ENCODE results near the gene LPA. TPM values are rescaled to one million over a fixed set of nuclear protein-coding genes. Genes with fewer than 3 reads are reported as not detected.
A peak's percentile ranks its signal among the peaks of the same experiment; 100 is the strongest.

Gene LPA
- total and polyA plus RNA-seq, 2 of the 13 experiments (the other 11 are each of a cell fraction or from before 2014, with no cell fraction given) = not detected

DNA sequence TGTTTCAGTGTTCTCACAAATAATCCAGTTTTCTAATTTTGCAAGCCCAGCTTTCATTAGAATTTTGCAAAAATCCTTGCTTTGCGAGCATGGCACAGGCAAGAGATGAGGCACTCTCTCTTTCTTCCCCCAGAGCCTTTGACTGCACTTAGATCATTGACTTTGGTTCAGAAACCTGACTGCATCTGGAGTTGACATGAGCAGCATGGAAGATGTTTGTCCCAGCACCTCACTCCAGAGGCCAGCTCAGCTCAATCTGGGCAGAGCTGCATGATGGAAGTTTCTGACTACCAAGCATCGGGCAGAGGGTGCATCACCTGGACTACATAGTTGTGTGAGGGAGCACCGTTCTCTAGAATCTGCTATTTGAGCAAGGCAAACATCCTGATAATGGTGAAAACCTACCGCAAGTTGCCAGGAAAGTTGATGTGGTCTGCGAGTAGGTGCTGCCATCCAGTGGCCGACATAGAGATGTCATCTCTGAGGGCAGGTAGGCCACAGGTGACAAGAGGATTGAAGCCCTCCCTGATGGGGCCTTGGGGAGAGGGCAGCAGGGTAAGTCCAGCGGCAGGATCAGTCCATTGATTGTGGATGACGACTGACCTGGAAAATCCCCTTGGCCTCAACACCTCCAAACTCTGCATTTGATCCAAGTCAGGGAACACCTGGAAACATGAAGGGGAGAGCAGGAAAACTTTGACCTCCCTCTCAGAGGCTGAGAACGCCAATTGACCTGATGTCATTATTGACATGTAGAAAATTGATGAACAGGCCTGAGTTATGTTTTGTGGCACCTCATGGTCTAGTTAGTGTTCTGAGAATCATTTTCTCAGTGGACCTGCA lies 3.8 kb upstream of the LPA start (continued):
- TF ChIP-seq, protein P1, sequence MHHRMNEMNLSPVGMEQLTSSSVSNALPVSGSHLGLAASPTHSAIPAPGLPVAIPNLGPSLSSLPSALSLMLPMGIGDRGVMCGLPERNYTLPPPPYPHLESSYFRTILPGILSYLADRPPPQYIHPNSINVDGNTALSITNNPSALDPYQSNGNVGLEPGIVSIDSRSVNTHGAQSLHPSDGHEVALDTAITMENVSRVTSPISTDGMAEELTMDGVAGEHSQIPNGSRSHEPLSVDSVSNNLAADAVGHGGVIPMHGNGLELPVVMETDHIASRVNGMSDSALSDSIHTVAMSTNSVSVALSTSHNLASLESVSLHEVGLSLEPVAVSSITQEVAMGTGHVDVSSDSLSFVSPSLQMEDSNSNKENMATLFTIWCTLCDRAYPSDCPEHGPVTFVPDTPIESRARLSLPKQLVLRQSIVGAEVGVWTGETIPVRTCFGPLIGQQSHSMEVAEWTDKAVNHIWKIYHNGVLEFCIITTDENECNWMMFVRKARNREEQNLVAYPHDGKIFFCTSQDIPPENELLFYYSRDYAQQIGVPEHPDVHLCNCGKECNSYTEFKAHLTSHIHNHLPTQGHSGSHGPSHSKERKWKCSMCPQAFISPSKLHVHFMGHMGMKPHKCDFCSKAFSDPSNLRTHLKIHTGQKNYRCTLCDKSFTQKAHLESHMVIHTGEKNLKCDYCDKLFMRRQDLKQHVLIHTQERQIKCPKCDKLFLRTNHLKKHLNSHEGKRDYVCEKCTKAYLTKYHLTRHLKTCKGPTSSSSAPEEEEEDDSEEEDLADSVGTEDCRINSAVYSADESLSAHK (CRISPR knock-in tag; IDR thresholded peaks at IDR 0.05; ENCODE audit: borderline replicate concordance) = no peak
- TF ChIP-seq NFE2L1 (CRISPR knock-in tag; IDR thresholded peaks at IDR 0.05; ENCODE audit: borderline replicate concordance) (no peak), KDM4B (CRISPR knock-in tag; IDR thresholded peaks at IDR 0.05) (no peak), ZC3H13 (CRISPR knock-in tag; IDR thresholded peaks at IDR 0.05) (no peak), TEAD3 (CRISPR knock-in tag; optimal IDR thresholded peaks at IDR 0.05; ENCODE audit: borderline replicate concordance) (peak; percentile 32), GPN1 (CRISPR knock-in tag; IDR thresholded peaks at IDR 0.05; ENCODE audit: borderline replicate concordance) (no peak), ZNF225 (CRISPR knock-in tag; IDR thresholded peaks at IDR 0.05) (no peak), ZNF713 (CRISPR knock-in tag; IDR thresholded peaks at IDR 0.05) (no peak), TRIM24 (CRISPR knock-in tag; IDR thresholded peaks at IDR 0.05) (no peak), ZNF343 (CRISPR knock-in tag; IDR thresholded peaks at IDR 0.05) (no peak), ZNF570 (CRISPR knock-in tag; IDR thresholded peaks at IDR 0.05; ENCODE audit: borderline replicate concordance) (no peak), ZFYVE20 (CRISPR knock-in tag; IDR thresholded peaks at IDR 0.05; ENCODE audit: borderline replicate concordance, low read depth) (no peak), ZNF781 (CRISPR knock-in tag; IDR thresholded peaks at IDR 0.05; ENCODE audit: borderline replicate concordance, not compliant biosample characterization) (no peak), SKI (IDR thresholded peaks at IDR 0.05; ENCODE audit: partially characterized antibody) (no peak), CAMTA2 (CRISPR knock-in tag; IDR thresholded peaks at IDR 0.05; ENCODE audit: borderline replicate concordance) (no peak), PCBP1 (IDR thresholded peaks at IDR 0.05; ENCODE audit: borderline replicate concordance, low read depth, low read length) (no peak)
- TF ChIP-seq, protein P2, sequence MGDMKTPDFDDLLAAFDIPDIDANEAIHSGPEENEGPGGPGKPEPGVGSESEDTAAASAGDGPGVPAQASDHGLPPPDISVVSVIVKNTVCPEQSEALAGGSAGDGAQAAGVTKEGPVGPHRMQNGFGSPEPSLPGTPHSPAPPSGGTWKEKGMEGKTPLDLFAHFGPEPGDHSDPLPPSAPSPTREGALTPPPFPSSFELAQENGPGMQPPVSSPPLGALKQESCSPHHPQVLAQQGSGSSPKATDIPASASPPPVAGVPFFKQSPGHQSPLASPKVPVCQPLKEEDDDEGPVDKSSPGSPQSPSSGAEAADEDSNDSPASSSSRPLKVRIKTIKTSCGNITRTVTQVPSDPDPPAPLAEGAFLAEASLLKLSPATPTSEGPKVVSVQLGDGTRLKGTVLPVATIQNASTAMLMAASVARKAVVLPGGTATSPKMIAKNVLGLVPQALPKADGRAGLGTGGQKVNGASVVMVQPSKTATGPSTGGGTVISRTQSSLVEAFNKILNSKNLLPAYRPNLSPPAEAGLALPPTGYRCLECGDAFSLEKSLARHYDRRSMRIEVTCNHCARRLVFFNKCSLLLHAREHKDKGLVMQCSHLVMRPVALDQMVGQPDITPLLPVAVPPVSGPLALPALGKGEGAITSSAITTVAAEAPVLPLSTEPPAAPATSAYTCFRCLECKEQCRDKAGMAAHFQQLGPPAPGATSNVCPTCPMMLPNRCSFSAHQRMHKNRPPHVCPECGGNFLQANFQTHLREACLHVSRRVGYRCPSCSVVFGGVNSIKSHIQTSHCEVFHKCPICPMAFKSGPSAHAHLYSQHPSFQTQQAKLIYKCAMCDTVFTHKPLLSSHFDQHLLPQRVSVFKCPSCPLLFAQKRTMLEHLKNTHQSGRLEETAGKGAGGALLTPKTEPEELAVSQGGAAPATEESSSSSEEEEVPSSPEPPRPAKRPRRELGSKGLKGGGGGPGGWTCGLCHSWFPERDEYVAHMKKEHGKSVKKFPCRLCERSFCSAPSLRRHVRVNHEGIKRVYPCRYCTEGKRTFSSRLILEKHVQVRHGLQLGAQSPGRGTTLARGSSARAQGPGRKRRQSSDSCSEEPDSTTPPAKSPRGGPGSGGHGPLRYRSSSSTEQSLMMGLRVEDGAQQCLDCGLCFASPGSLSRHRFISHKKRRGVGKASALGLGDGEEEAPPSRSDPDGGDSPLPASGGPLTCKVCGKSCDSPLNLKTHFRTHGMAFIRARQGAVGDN (CRISPR knock-in tag; IDR thresholded peaks at IDR 0.05) = no peak
- TF ChIP-seq, protein P3, sequence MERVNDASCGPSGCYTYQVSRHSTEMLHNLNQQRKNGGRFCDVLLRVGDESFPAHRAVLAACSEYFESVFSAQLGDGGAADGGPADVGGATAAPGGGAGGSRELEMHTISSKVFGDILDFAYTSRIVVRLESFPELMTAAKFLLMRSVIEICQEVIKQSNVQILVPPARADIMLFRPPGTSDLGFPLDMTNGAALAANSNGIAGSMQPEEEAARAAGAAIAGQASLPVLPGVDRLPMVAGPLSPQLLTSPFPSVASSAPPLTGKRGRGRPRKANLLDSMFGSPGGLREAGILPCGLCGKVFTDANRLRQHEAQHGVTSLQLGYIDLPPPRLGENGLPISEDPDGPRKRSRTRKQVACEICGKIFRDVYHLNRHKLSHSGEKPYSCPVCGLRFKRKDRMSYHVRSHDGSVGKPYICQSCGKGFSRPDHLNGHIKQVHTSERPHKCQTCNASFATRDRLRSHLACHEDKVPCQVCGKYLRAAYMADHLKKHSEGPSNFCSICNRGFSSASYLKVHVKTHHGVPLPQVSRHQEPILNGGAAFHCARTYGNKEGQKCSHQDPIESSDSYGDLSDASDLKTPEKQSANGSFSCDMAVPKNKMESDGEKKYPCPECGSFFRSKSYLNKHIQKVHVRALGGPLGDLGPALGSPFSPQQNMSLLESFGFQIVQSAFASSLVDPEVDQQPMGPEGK (CRISPR knock-in tag; IDR thresholded peaks at IDR 0.05) = no peak
- TF ChIP-seq, protein P4, sequence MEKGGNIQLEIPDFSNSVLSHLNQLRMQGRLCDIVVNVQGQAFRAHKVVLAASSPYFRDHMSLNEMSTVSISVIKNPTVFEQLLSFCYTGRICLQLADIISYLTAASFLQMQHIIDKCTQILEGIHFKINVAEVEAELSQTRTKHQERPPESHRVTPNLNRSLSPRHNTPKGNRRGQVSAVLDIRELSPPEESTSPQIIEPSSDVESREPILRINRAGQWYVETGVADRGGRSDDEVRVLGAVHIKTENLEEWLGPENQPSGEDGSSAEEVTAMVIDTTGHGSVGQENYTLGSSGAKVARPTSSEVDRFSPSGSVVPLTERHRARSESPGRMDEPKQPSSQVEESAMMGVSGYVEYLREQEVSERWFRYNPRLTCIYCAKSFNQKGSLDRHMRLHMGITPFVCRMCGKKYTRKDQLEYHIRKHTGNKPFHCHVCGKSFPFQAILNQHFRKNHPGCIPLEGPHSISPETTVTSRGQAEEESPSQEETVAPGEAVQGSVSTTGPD (CRISPR knock-in tag; IDR thresholded peaks at IDR 0.05) = no peak
